H1 (cell line): Measurements from ENCODE around the gene AREG. TPM values are rescaled to one million over a fixed set of nuclear protein-coding genes. Genes with fewer than 3 reads are reported as not detected.

Experiments used
- BACH1 ChIP-seq: IDR thresholded peaks from 2 replicates; pipeline ENCODE4 v1.6.1; 2012; ENCODE audit warnings: low read length, improper control_type of control experiment
- CHD2 ChIP-seq: IDR thresholded peaks from 2 replicates; pipeline ENCODE4 v1.6.1; 2012; ENCODE audit warnings: low read length, improper control_type of control experiment
- CREB1 ChIP-seq: IDR thresholded peaks from 2 replicates; pipeline ENCODE4 v1.6.1; 2012; ENCODE audit warnings: inconsistent platforms
- FOSL1 ChIP-seq: IDR thresholded peaks from 2 replicates; pipeline ENCODE4 v1.6.1; 2011; ENCODE audit warnings: mild to moderate bottlenecking, low read depth, low read length, moderate library complexity; ENCODE audit not compliant: insufficient read depth
- JUN ChIP-seq: IDR thresholded peaks from 2 replicates; pipeline ENCODE4 v1.6.1; 2011; ENCODE audit warnings: low read depth, mild to moderate bottlenecking, improper control_type of control experiment, low read length
- JUND ChIP-seq: IDR thresholded peaks from 2 replicates; pipeline ENCODE4 v1.6.1; 2011; ENCODE audit warnings: mild to moderate bottlenecking, improper control_type of control experiment, low read length
- MAFK ChIP-seq: IDR thresholded peaks from 2 replicates; pipeline ENCODE4 v1.6.1; 2012; ENCODE audit warnings: low read depth, mild to moderate bottlenecking, improper control_type of control experiment, low read length
- PHF8 ChIP-seq: fragments of 200-600 bp; sonication (generic); conservative IDR thresholded peaks from 2 replicates; pipeline ENCODE4 v1.7.1; 2012; ENCODE audit warnings: low read depth, mild to moderate bottlenecking, inconsistent platforms, low read length, moderate library complexity
- POLR2AphosphoS5 ChIP-seq: IDR thresholded peaks from 2 replicates; pipeline ENCODE4 v1.6.1; 2011; ENCODE audit warnings: low read depth, low read length
- RAD21 ChIP-seq, 2 experiments: IDR thresholded peaks in 1 of 2; conservative IDR thresholded peaks in 1 of 2; 2 replicates each; pipeline ENCODE4 v1.6.1; 2011; ENCODE audit warnings: low read depth in 2 of 2, low read length in 2 of 2, improper control_type of control experiment in 1 of 2, inconsistent platforms in 1 of 2, mild to moderate bottlenecking in 1 of 2, moderate library complexity in 1 of 2
- SP1 ChIP-seq: IDR thresholded peaks from 2 replicates; pipeline ENCODE4 v1.6.1; 2011; ENCODE audit warnings: low read depth, low read length
- SP2 ChIP-seq: IDR thresholded peaks from 2 replicates; pipeline ENCODE4 v1.6.1; 2012; ENCODE audit warnings: mild to moderate bottlenecking, low read length, inconsistent platforms
- TEAD4 ChIP-seq: IDR thresholded peaks from 2 replicates; pipeline ENCODE4 v1.6.1; 2012; ENCODE audit warnings: low read depth, low read length, inconsistent platforms, mixed read lengths
- polyA plus RNA-seq, 7 experiments: library from polyadenylated mRNA; depleted of rRNA in 3 of 7; stranded (reverse) in 5 of 7; unstranded in 2 of 7; fragments of >200 nt in 5 of 7; fragments of 200-250 nt in 2 of 7; gene quantifications; 1 replicate in 5 of 7; 2 replicates in 1 of 7; 4 replicates in 1 of 7; pipeline versions ENCODE4 v1.2.1 to v1.2.3, GENCODE V29; 2011 to 2013; ENCODE audit warnings: missing spikeins in 2 of 7, mixed read lengths in 2 of 7
- total RNA-seq: library from RNA; stranded (reverse); fragmentation: NEBNext Ultra II Directional; extraction: Animal tissue kit (Norgen Biotek cat#: 25700); gene quantifications from 2 replicates; pipeline ENCODE4 v1.2.1, GENCODE V29; 2021
- TF ChIP-seq, protein P1 (sequence below): fragments of 300-600 bp; sonication (generic); IDR thresholded peaks from 2 replicates; pipeline ENCODE4 v1.7.1; 2012; ENCODE audit warnings: low read length, moderate library complexity, mild to moderate bottlenecking, inconsistent platforms; ENCODE audit not compliant: insufficient replicate concordance

Gene AREG
- total and polyA plus RNA-seq, 2 of the 8 experiments (the other 6 are each of a cell fraction or from before 2014, with no cell fraction given) = not detected

DNA sequence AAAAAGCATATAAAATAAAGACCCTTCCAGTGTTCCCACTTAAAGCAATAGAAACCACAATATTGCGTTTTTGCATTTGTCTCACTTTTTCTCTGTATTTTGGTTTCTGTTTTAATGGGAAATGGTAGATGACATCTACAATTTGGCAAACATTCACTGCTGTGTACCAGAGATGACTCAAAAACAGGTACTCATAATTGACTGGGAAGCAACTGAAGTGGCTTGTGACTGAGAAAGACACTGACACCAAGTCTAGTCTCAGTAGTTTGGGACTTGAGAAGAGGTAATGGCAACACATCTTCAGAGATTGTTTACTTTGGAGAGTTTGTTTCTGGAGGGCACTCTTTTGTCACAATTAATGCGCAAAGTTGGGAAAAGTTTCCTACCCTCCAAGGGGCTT lies 42.0 kb downstream of the AREG start (continued):
- TF ChIP-seq, protein P1, sequence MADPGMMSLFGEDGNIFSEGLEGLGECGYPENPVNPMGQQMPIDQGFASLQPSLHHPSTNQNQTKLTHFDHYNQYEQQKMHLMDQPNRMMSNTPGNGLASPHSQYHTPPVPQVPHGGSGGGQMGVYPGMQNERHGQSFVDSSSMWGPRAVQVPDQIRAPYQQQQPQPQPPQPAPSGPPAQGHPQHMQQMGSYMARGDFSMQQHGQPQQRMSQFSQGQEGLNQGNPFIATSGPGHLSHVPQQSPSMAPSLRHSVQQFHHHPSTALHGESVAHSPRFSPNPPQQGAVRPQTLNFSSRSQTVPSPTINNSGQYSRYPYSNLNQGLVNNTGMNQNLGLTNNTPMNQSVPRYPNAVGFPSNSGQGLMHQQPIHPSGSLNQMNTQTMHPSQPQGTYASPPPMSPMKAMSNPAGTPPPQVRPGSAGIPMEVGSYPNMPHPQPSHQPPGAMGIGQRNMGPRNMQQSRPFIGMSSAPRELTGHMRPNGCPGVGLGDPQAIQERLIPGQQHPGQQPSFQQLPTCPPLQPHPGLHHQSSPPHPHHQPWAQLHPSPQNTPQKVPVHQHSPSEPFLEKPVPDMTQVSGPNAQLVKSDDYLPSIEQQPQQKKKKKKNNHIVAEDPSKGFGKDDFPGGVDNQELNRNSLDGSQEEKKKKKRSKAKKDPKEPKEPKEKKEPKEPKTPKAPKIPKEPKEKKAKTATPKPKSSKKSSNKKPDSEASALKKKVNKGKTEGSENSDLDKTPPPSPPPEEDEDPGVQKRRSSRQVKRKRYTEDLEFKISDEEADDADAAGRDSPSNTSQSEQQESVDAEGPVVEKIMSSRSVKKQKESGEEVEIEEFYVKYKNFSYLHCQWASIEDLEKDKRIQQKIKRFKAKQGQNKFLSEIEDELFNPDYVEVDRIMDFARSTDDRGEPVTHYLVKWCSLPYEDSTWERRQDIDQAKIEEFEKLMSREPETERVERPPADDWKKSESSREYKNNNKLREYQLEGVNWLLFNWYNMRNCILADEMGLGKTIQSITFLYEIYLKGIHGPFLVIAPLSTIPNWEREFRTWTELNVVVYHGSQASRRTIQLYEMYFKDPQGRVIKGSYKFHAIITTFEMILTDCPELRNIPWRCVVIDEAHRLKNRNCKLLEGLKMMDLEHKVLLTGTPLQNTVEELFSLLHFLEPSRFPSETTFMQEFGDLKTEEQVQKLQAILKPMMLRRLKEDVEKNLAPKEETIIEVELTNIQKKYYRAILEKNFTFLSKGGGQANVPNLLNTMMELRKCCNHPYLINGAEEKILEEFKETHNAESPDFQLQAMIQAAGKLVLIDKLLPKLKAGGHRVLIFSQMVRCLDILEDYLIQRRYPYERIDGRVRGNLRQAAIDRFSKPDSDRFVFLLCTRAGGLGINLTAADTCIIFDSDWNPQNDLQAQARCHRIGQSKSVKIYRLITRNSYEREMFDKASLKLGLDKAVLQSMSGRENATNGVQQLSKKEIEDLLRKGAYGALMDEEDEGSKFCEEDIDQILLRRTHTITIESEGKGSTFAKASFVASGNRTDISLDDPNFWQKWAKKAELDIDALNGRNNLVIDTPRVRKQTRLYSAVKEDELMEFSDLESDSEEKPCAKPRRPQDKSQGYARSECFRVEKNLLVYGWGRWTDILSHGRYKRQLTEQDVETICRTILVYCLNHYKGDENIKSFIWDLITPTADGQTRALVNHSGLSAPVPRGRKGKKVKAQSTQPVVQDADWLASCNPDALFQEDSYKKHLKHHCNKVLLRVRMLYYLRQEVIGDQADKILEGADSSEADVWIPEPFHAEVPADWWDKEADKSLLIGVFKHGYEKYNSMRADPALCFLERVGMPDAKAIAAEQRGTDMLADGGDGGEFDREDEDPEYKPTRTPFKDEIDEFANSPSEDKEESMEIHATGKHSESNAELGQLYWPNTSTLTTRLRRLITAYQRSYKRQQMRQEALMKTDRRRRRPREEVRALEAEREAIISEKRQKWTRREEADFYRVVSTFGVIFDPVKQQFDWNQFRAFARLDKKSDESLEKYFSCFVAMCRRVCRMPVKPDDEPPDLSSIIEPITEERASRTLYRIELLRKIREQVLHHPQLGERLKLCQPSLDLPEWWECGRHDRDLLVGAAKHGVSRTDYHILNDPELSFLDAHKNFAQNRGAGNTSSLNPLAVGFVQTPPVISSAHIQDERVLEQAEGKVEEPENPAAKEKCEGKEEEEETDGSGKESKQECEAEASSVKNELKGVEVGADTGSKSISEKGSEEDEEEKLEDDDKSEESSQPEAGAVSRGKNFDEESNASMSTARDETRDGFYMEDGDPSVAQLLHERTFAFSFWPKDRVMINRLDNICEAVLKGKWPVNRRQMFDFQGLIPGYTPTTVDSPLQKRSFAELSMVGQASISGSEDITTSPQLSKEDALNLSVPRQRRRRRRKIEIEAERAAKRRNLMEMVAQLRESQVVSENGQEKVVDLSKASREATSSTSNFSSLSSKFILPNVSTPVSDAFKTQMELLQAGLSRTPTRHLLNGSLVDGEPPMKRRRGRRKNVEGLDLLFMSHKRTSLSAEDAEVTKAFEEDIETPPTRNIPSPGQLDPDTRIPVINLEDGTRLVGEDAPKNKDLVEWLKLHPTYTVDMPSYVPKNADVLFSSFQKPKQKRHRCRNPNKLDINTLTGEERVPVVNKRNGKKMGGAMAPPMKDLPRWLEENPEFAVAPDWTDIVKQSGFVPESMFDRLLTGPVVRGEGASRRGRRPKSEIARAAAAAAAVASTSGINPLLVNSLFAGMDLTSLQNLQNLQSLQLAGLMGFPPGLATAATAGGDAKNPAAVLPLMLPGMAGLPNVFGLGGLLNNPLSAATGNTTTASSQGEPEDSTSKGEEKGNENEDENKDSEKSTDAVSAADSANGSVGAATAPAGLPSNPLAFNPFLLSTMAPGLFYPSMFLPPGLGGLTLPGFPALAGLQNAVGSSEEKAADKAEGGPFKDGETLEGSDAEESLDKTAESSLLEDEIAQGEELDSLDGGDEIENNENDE = no peak
- TF ChIP-seq BACH1 (no peak), CHD2 (no peak), FOSL1 (no peak), POLR2AphosphoS5 (no peak), SP1 (no peak), JUND (no peak), RAD21 (IDR thresholded peaks at IDR 0.05 in 1 of 2, conservative IDR thresholded peaks at IDR 0.05 in 1 of 2; ENCODE audit: low read depth in 2 of 2, low read length in 2 of 2) (no peak), SP2 (no peak), TEAD4 (no peak), MAFK (no peak), PHF8 (no peak), JUN (no peak), CREB1 (no peak)
